Placental pericyte (primary cell): ENCODE measurements around the gene ZNF212. TPM values are rescaled to one million over a fixed set of nuclear protein-coding genes. Genes with fewer than 3 reads are reported as not detected.

Experiments used
- small RNA-seq: library from RNA; depleted of rRNA; stranded (forward); fragments of <200 nt; gene quantifications from one replicate; pipeline ENCODE3, GENCODE V24; 2012; ENCODE audit warnings: low replicate concordance
- total RNA-seq: library from RNA; depleted of rRNA; stranded (reverse); fragments of >200 nt; gene quantifications from 2 replicates; pipeline ENCODE4 v1.2.3, GENCODE V29; 2012

Gene ZNF212
- 7.3 and 7.7 TPM in 2 replicates for total RNA-seq

DNA sequence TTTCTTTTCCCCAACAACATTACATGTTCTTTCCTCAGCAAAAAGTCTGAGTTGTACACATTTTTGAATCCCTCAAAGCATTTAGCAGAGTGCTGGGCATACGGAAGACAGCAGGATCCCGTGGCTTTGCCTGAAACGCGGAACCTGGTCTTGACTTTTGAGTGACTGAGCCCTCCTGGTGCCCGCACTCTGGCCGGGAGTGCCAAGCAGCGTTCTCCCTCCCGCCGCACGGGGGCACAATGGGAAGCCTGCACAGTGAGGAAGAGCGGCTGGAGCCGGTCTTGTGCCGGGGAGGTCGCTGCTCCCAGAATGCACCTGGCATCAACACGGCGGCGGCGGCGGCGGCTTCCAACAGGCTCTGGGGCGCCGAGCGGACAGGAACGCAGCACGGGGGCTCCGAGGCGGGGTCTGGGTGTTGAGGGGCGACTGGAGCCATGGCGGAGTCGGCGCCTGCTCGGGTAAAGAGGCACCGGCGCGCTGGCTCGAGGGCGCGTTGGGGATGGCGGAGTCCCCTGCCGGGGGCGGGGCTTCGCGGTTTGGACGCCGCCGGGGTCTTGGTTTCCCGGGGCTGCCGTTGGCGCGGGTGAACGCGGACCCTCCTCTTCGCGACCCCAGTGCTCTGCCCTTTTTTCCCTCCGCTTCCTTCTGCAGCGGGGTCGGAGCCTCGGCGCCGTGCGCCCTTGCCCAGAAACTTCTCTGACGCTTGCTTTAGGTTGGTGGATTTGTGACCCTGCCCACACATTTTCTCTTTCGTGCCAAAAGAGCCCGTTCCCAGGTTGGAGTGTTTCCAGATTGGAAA is at the start of gene ZNF212:
TSS of gene ZNF212 (plus strand) at position 307 of the 799 bp plus-strand sequence. CDS start at position 435, 128 bp downstream.

DNA sequence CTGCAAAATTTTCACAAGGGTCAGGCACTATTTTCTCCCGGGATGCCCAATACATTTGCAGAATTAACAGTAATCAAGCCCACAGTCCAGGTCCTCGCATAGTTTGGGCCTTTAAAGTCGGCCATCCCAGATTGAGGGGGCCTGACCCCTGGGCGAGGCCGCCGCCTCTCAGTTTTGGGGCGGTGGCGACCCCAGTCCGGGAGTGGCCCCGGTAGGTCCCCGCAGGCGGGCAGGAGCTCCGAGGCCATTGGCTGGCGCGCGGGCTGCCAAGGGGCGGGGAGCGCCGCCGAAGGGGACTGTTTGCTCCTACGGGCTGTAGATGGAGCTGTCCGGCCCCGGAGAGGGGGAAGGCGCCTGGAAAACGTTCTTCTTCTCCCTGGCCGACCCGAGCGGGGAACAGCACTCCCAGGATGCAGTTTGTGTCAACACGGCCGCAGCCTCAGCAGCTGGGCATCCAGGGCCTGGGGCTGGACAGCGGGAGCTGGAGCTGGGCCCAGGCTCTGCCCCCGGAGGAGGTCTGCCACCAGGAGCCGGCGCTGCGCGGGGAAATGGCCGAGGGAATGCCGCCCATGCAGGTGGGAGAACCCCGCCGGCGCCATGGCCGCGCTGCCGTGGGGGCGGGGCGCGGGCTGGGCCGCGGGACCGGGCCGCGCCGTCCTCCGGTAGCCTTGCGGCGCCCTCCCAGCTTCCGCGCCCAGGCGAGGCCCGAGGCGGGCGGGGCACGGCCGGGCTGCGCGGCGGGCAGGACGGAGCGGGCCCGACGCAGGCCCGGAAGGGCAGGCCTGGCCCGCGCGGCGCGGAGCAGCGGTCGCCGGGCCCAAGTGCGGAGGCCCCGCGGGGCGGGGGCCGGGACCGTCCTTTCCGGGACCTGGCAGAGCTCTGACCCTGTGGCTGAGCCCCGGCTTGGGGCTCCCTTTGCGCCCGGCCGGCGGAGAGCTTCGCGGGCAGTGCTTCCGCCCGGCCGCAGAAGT is 44.0 kb upstream of the ZNF212 start, which contains the start of gene ZNF282:
TSS of gene ZNF282 (plus strand) at position 367 of the 971 bp plus-strand sequence. CDS start at position 411, 44 bp downstream.

DNA sequence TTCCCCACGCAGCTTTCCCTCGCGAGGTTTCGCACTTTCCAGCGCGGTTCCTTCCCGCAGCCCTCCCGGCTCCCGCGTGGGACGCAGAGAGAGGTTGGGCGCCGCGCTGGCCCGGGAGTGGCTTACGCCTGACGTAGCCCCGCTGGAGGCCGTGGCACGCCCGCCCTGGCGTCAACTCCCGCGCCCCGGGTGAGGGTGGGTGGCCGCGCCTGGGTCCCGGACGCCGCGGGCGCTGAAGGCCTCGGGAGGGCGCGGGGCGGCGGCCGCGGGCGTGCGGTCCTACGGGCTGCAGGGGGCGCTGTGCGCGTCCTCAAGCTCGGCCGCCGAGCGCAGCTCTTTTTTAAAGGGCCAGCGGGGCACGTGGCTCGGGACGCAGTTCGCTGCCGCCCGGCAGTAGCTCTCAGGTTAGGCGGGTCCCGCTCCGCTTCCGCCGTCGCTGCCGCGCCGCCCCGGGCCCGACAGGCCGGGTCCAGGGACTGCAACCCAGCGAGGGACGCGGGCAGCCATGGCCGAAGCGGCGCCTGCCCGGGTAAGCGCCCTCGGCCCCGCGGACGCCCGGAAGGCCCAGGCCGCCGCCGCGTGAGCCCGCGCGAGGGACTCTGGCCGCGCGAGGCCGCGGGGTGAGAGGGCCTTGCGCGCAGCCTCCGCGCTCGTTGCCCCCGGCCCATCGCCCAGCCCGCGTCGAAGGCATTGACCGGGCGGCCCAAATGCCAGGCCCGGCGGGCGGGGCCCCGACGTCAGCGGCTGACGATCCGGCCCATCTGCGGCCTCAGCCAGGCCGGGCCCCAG is 22.6 kb downstream of the ZNF212 start, which contains the start of gene ZNF783:
TSS of gene ZNF783 (plus strand) at position 368 of the 789 bp plus-strand sequence. CDS start at position 506, 138 bp downstream.

Small RNAs within 50 kb of the gene (small RNA-seq; reads per million reads assigned to genes)
- not detected for gene AC004890.1

Other genes starting within 250 kb of the ZNF212 start
- gene PDIA4, start 211.1 kb upstream of the ZNF212 start, total RNA-seq: 338 and 1,228 TPM in 2 replicates
- gene ZNF786, start 148.9 kb upstream of the ZNF212 start, total RNA-seq: 5.3 and 7.7 TPM in 2 replicates
- 1.6 and 3.9 TPM in 2 replicates for gene ZNF425, start 113.3 kb upstream of the ZNF212 start, total RNA-seq
- gene ZNF398, start 92.2 kb upstream of the ZNF212 start, total RNA-seq: 9.4 and 23.9 TPM in 2 replicates
- 23.0 and 28.8 TPM in 2 replicates for gene ZNF282, start 44.1 kb upstream of the ZNF212 start, total RNA-seq
- gene ZNF783, start 22.5 kb downstream of the ZNF212 start, total RNA-seq: 10.1 and 12.6 TPM in 2 replicates
- gene ZNF777, start 221.4 kb downstream of the ZNF212 start, total RNA-seq: 12.6 and 13.1 TPM in 2 replicates